Kidney tubule cell (primary cell): ENCODE results near the gene DTD1.
"Not testable (repeated sequence)": the region's sequence is repeated elsewhere in the genome, so short reads cannot be mapped to it uniquely, and the experiment has no call there.

Source experiments
- DNase-seq: peaks from one replicate; pipeline ENCODE4 v3.0.0-alpha.2; 2018; ENCODE audit warnings: low spot score

The DTD1 gene

GRCh38 chr20:18742841-18743240 is 155.0 kb downstream of the DTD1 start:
- no peak for DNase-seq

- DNase-seq: peak; percentile 59
These were observed 156.0 kb downstream of the DTD1 start for GRCh38 chr20:18743665-18744440.

- no peak for DNase-seq
These were observed 159.2 kb downstream of the DTD1 start for GRCh38 chr20:18747090-18747489.

GRCh38 chr20:18748987-18749386 is 161.1 kb downstream of the DTD1 start:
- DNase-seq: no peak

- no peak for DNase-seq
These were observed 161.7 kb downstream of the DTD1 start for GRCh38 chr20:18749528-18749927.

- DNase-seq: no peak
These were observed 162.9 kb downstream of the DTD1 start for GRCh38 chr20:18750735-18751134.

- DNase-seq: no peak
These were observed 166.3 kb downstream of the DTD1 start for GRCh38 chr20:18754030-18754652.

GRCh38 chr20:18754653-18755045 is 166.8 kb downstream of the DTD1 start:
- DNase-seq: no peak

GRCh38 chr20:18760852-18761251 is 173.0 kb downstream of the DTD1 start:
- not testable (repeated sequence) for DNase-seq

GRCh38 chr20:18767676-18768075 is 179.8 kb downstream of the DTD1 start:
- no peak for DNase-seq

- no peak for DNase-seq
These were observed 185.7 kb downstream of the DTD1 start for GRCh38 chr20:18773566-18773965.

- no peak for DNase-seq
These were observed 186.4 kb downstream of the DTD1 start for GRCh38 chr20:18774207-18774606.

GRCh38 chr20:18775633-18776032 is 187.8 kb downstream of the DTD1 start:
- DNase-seq: no peak

GRCh38 chr20:18778690-18779392 is 191.0 kb downstream of the DTD1 start:
- no peak for DNase-seq

- no peak for DNase-seq
These were observed 192.7 kb downstream of the DTD1 start for GRCh38 chr20:18780385-18781130.

- no peak for DNase-seq
These were observed 193.7 kb downstream of the DTD1 start for GRCh38 chr20:18781509-18781908.

GRCh38 chr20:18783385-18783959 is 195.6 kb downstream of the DTD1 start:
- DNase-seq: no peak

GRCh38 chr20:18787046-18787445 is 199.2 kb downstream of the DTD1 start:
- not testable (repeated sequence) for DNase-seq

- no peak for DNase-seq
These were observed 200.2 kb downstream of the DTD1 start for GRCh38 chr20:18788021-18788420.

GRCh38 chr20:18790787-18791186 is 202.9 kb downstream of the DTD1 start:
- DNase-seq: no peak

GRCh38 chr20:18793625-18794427 is 206.0 kb downstream of the DTD1 start:
- peak; percentile 89 for DNase-seq
